Kasumi-1 (cell line): ENCODE results near the gene CCDC187.

Source experiments
- DNase-seq, 2 experiments: peaks; one replicate each; lab custom pipeline; 2025; lab: John Stamatoyannopoulos, UW

CCDC187 gene

DNA sequence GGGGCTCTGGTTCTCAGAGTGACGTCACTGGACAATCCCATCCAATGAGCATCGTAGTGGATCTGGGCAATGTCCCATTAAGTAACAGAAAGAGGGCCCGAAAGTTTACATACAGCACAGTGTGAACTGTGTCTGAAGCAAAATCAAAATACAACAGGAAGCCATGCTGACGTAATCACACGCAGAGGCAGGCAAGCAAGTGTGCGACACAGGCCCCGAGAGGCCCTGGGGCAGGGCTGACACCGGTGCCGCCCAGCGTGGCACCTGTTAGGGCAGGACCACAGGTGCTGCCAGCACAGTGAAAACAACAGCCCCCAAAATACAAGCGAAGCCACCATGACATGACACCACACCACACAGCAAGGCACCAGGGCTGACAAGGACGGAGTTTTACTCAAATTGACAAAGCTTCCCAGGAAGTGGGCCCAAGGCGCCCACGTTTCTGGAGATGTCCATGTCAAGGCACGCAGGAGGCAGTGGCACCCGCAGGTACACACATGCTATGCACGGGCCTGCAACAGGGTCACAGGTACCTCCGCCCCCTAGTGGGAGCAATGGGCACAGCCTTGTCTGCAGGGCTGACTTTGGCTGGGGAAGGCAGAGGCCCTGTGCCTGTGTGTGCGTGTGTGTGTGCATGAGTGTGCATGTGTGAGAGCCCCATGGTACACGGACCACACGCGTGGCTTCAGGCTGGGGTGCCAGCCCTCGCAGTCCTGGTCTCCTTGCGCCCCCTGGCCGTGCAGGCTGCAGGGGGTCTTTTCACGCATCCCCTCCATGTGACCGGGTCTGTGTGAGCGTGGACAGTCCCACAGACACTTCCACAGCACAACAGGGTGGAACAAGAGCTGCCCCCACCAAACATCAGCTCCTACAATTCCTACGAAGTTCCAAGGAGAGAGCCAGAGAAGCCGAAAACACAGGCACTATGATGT lies 77.9 kb downstream of the CCDC187 start:
- peak; percentile 37 to 57 for DNase-seq

DNA sequence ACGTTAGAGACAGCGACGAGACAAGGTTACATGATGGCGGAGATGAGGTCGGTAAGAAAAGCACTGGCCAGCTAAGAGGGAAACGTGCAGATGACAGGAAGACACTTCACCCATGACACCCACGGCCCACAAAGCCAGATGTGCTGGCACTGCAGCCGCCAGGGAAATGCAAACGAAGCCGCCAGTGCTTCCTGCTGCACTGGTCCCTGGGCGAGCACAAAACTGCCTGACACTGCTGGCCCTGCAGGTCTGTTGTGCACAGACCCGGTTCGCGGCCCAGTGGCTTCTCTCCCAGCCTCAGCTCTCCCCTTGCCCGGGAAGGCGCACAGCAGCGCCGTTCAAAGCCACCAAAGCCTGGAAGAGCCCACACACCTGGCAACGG lies 78.5 kb downstream of the CCDC187 start:
- DNase-seq: no peak

DNA sequence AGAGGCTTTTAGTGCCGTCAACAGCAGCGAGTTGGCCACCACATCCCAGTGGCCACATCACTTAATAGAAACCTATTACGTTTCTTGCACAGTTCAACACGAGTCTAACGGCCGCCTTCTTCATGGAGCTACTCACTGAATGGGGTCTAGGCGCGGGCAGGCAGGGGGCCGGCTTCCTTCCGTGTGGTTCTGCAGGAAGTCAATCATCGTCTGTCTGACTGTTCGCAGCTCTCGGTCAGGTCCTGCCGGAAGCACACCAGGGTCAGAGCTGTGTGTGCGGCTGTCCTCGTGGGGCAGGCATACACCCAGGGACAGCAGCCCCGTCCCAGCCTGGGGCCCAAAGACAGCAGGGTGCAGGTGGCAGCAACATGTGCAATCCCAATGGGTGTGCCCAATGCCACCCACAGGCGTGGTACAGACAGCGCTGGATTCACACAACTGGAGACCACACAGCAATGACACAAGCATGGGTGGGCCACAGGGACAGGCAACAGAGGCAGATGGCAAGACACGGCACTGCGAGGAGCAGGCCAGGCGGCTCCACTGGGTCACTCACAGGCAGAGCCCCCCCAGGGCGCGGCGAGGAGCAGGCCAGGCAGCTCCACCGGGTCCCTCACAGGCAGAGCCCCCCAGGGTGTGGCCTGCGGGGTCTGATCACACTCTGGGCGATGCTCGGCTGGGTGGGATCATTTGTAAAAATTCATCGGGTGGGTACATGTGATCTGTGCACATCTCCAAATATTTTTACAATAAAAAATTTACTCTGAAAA lies 79.8 kb downstream of the CCDC187 start:
- DNase-seq: no peak

DNA sequence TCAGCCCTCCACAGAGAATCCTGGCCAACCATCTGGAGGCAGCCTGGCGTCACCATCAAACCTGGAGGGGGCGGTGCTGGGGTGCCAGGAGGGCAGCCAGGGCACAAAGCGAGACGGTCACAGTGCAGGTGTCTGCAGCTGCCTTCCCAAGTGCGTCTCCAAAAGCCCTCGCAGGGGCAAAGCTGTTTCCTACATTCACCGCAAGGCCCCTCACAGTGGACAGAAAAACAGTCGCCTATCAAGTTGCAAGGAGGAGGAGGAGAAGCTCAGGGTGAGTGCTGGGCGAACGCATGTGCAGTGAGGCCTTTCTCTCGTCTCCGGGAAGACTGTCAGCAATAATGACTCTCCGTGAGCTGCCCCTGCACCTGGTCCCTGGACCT lies 81.0 kb downstream of the CCDC187 start:
- DNase-seq: no peak

DNA sequence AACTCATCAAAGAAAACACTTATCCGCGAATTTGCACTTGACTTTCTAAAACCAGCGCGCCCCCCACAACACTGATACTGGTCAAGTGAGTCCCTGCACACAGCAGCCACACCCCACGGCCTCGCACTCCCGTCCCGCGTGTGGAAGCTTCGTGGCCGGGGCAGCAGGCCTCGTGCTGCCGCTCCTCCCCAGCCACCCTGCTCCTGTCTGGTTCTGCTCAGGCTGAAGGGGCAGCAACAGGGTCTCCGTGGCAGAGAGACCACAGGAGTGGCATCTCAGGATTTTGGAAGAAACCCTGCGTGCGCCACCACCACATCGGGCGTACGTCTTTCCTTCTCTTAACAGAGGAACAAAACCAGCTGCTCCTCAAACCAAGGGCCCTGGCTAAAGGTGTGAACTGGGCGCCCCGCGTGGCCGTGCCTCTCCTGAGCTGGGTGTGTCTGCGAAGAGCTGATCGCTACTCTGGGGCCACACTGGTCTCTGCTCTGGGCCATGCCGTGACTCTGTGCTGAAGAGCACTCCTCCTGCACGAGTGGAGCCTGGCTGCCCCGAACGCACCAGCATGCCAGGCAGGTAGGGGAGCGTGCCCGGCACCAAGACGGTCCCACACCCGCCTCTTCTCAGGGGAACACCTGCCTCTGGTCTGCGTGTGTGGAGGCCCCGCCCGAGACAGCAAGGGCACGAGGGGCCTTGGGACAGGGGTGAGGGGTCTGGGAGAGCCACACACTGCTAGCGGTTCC lies 81.6 kb downstream of the CCDC187 start:
- DNase-seq: no peak

DNA sequence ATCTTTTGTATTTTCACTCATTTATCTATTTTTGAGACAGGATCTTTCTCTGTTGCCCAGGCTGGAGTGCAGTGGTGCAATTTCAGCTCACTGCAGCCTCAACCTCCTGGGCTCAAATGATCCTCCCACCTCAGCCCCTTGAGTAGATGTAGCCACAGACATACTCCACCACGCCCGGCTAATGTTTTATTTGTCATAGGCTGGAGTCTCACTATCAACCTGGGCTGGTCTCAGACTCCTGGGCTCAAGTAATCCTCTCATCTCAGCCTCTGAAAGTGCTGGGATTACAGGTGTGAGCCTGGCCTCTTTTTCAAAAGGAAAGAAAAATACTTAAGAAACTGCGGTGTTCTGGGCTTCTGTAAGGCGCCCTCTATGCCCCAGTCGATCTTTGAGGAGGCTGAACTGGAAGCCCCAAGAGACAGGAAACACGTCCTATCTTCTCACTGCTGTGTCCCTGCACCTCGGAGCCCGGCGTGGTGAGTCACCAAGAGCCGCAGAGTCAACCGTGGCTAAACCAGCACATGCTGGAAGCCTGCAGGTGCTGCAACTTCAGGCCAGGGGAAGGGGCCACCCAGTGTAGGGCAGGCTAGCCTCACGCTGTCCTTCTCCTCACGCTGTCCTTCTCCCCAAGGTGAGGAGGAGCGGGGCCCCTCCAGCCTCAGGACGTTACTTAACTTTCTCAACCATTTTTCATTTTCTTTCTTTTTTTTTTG lies 83.7 kb downstream of the CCDC187 start:
- DNase-seq: peak; percentile 57 to 76

DNA sequence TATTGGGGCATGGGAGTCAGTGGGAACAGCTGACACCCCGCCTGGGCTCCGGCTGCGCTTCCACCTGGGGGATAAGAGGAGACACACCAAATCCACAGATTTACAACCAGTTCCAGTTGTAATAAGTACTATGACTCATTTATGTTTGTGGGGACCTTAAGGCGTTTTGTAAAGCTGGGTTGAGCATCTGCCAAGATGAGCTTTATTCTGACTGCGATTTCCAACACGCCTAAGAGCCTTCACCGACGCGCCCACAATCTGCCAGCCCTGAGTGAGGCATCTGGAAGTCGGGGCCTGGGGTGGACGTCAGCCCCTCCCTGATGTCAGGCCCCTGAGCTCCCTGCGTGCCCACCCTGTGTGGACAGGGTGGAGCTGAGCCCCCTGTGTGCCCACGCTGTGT lies 84.6 kb downstream of the CCDC187 start:
- no peak for DNase-seq

DNA sequence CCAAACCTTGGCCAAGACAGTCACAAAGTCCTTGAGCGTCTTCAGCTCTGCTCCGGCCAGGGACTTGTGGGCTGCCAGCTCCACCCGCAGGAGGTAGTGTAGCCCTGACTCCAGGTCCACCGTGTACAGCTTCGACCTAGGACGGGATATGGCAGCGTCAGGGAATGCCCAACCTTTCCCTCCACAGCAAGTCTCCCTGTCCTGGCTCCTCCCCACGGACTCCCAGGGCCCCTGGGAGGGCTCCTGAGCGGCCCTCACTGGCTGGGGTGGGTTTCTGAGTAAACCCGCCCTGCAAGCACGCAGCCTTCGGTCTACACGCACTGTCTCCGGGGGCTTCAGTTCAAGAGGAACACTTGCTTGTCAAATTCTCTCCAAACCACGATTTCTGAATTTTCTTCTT lies 85.2 kb downstream of the CCDC187 start:
- no peak for DNase-seq

DNA sequence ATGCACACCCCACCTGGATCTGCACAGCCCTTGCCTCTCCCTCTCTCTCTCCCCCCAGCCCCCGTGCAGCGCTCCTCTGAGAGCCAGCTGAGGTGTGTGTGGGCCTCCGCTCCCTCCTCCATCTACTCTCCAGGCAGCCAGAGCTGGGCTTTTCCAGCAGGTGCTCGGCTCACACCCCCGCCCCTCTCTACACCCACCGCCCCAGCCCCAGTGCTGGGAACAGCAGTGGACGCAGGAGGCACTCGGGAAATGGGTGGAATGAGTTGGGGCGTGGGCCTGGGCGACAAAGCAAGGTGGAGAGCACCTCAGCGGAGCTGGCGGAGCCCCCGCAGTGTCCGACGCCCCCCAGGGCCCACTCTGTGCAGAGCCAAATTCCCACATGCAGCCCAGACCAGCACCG lies 85.6 kb downstream of the CCDC187 start:
- no peak for DNase-seq

DNA sequence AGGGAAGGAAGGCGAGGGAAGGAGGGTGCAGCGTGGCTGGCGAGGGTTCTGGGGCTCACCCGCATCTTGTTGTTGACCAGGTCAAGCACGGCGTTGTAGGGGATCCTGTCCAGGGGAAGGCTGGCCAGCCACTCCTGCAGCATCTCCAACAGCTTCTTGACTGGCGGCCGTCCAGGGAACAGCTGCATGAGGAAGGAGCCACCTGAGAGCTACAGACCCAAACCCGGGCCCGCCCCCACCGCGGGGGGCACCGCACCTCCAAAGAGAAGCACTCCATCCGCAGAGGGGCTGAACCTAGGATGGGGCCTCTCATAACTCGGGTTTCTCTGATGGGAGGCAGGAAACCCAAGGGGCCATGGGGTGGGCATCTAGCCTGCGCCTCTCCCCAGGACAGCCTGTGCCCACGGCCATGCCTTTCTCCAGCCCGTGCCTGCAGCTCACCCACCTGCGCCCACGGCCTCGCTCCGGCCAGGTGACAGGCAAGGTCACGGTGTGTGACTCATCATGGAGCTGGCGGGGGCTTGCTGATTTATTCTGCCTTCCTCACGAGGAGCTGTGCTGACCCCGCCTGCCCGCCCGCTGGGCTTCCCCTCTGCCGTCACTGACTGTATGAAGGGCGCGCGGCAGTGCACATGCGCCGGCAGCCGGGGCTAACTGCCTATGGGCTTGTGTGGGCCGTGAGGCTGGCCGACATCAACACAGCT lies 87.2 kb downstream of the CCDC187 start:
- DNase-seq: no peak

DNA sequence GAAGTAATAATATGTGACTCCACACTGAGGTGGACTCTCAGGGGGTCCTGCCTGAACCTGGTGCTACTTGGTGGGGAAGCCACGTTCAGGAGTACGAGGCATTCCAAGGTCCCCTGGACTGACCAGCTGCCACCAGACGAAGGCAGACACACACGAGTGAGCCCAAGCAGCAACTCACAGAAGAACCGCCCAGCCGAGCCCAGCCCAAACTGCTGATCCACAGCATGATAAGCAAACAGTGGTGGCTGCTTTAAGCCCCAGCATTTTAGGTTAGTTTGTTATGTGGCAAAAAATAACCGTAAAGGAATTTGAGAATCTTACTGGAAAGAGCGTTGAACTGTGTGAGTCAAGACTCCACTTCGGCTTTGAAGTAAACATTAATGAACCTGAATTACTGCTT lies 90.2 kb downstream of the CCDC187 start:
- no peak for DNase-seq

DNA sequence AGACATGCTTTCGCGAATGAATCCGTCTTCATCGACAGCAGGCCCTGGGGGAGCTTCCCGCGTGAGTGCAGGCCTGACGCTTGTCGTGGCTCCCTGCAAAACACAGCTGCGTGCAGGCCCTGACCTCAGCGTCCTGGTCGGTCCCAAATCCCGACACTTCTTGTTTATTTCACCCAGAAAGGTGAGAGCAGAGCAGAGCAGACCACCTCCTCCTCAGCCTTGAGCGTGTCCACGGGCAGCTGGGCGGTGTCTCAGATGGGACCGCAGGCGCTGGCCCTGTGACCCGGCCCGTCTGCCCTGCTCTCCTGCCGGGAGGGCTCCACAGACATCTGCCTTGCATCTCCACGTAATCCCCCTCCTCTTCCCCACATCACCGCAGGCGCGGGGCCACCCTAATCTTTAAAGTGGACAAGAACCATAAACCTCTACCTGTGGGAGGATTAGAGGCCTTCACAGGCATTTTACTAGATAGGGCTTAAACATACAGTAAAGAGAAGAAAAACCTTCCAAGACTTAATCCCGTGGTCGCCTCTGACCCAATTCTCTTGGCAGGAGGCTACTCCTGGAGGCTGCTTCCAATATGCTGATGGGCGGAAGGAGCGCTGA lies 91.4 kb downstream of the CCDC187 start:
- no peak for DNase-seq

DNA sequence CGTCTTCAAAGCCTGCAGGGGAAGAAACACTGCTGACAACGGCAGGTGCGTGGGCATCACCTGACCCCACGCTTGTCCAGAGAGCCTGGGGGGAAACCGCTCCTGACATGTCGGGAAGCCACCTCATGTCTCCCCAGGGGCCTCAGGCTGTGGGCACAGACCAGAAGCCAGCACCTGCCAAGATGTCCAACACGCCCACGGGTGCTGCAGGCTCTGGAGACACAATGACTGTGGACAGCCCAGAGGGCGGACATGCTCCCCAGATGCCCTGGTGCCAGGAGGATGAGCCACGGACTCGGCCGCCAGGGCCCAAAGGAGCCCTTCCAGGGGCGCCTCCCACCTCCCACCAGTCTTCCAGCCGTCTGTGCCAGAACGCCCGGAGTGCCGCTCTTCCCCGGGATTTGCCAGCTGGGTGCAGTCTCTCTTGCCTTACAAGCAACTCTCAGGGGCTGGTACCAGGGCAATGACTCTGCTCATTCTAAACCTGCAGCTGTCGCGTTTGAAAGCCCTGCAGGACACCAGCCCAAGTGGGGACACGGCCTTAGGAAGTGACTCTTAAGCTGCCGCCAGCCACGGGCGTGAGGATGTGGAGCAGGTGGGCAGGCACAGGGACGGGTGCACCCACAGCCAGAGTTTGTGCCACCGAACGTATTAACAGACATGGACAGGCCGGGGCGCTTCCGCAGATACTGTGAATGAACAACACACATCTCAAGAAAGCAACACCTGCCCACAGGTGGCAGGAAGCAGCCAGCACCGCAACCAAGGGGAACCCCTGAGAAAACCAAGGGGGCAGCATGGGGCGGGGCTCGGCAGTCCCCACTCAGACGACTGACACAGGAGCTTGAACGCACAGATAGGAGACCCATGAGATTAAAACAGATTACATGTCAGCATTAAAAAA lies 92.2 kb downstream of the CCDC187 start:
- DNase-seq: no peak

DNA sequence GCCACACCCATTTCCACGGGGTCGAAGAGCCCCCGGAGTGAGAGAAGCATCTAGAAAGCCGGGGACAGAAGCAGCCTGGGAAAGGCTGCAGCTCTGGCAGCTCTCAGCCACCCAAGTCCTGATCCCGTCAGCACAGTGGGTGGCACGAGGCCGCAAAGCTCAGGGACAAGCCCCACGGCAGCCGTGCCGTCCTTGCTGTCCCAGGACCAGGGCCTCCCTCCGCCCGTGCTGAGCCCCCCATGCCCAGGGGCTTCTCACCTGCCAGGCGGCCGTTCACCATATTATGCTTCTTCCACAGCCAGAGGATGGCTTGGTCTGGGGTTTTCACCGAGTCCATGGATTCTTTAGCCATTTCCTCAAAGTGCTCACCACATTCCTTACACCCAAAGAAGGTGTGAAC lies 92.9 kb downstream of the CCDC187 start:
- DNase-seq: no peak

DNA sequence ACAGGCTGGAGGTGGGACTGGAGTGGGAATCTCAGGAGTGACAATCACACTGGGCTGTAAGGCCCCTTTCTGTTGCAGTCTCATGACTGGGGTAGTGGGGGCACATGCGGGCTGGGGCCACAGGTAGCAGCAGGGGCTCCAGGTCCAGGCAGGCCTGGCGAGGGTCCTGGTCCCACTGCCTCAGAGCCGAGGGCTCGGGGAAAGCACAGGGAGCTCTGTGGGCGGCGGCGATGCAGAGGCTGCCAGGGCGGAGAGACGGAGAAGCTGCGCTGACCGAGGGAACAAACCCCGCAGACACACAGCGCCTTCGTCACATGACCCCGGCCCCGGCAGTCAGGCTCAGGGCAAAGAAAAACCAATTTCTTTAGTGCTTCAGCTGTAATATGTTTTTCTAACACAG lies 93.6 kb downstream of the CCDC187 start:
- no peak for DNase-seq

DNA sequence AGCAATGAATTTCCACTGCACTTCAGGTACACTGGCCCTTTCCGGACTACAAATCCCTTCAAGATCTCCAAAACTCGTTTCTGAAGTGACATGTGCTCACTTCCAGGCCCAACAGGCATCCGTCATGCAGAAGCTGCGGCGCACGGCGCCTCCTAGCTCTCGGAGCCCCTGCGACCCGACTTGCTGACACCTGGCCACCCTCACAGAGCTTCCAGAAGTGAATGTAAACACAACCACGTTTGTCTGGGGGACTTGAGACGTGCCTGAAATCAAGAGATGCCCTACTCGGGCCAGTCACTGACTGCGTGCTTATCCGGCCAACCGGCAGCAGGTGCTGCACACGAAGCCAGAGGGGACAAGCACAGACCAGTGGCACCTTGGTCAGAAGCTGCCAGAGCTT lies 94.1 kb downstream of the CCDC187 start:
- no peak for DNase-seq

DNA sequence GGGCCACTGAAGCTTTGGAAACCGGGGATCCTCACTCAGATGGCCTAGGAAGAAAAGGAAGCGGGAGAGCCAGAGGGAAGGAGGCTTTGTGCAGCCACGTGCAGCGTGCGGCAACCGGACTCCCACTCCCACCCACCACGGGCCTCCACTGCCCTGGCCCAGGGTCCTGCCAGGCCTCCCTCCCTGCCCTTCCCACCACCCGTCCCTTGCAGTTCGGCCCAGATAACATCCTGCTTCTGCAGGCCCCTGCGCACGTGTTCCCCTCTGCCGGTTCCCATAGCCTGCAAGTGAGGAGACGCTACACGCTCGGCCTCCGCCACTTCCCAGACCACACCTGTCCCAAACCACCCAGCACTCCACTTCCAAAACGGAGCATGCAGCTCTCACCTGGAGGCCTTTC lies 94.7 kb downstream of the CCDC187 start:
- no peak for DNase-seq

DNA sequence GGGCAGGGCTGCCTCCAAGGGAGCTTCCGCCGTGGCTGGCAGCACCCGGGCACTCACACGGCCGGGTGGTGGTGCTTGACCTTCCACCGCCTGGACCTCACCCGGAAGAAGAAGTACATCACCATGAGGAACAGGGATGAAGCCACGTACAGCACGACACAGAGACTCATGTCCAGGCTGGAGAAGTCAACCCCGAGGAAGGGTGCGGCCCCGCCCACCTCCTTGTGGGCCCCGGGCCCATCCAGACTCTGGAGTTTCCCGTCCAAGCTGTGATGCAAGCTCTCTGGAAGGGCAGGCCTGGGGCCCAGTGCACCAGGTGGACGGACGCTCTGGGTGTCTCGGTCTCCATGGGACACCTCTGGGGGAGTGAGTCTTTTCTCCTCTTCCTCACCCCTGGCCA lies 95.2 kb downstream of the CCDC187 start:
- no peak for DNase-seq

DNA sequence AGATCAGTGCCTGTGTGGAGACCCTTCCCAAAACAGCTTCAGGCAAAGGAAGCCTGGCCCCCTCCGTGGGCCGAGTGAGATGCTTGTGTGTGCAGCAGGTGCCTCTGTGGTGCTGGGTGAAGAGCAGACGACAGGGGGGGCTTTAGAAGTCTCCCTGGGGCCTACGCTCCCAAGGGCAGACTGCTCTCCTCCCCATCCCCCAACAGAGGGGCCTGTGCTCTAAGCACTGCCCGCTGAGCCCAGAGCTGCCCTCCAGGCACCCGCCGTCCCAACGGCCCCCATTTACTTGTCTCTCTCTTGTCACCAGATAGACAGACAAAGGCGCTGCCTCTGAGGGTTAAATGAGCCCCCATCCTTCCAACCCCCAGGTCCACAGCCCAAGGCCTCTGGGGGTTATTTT lies 96.3 kb downstream of the CCDC187 start:
- DNase-seq: no peak
